ENCODE results near the gene BCAS3.

Gene BCAS3

DNA sequence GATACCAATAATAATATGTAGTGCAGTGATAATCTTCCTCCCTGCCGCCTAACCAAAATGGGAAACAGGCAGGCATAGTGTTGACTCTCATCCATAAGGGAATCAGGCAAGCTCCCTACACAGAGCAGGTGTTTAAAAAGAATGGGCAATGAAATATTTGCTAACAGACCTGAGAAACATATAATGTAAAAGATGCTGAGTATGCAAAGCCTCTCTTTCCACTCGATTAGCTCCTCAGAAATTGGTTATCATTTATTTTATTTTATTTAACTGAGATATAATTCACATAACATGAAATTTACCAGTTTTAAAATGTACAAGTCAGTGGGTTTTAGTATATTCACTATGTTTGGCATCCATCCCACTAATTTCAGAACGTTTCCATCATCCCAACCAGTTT lies 404.3 kb downstream of the BCAS3 start:
- DNase-seq = no peak

DNA sequence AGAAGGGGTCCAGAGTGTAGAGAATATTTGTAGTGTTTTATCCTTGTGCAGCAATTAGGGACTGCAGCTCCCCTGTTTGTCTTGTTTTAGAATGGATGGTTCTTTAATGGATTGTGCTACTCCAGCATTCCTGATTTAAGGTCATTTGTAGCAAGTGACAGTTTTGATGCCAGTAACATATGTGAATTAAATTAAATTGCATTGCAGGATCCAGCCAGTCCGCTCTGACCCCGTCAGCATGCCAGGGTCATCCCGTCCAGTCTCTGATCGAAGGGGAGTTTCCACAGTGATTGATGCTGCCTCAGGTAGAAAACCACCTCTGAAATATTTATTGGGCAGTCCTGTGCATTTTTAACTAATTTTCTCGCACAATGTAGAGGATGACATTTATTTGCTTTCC lies 406.6 kb downstream of the BCAS3 start:
- DNase-seq = no peak

DNA sequence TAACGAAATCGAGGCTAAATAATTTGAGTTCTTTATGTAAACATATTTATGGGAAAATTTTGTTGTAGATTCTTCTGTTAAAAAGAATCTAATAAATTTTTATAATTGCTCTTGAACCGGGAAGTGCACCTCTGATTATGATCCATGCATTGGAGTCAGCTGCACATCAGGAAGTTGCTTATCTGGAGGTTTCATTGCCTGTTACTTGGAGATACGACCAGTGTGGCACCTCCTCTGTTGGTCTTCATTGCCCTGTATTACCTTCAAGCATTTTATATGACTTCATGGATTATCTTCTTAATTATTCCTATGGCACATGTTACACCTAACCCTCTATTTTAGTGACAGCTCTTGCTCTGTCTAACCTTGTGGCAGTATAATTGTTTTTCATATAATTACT lies 409.4 kb downstream of the BCAS3 start:
- DNase-seq = no peak

DNA sequence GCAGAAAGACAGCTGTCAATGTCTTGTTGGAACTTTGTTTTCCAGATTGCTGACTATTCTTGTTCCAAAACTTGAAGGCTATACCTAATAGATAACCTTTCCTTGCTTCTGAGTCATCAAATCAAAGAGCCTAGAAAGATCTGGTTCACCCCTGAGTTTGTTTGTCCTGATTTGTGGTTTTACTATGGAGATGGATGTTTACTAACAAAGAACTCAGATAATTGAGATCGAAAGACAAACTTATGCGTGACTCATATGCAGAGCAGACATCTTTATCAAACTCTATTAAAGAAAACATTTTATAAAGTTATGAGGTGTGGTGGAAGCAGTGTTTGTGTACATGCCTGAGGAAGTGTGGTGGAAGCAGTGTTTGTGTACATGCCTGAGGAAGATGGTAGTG lies 410.9 kb downstream of the BCAS3 start:
- no peak for DNase-seq

DNA sequence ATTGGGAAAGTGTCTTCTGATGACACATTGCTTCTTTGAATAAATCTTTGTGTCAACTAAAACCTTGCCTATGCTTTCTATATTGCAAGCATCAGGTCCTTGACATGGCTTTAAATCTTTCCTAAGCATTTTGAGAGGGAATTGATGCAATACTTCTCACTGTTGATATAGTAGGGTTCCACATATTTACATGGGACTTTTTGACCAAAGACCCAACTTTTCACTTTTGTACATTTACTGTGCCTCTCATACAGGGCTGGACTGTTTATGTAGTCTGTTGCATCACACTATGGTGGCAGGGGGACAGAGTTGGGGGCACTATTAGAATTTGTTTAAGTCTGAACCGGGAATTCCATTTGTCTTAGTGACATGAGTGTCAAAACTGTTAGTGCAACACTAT lies 413.4 kb downstream of the BCAS3 start:
- no peak for DNase-seq

DNA sequence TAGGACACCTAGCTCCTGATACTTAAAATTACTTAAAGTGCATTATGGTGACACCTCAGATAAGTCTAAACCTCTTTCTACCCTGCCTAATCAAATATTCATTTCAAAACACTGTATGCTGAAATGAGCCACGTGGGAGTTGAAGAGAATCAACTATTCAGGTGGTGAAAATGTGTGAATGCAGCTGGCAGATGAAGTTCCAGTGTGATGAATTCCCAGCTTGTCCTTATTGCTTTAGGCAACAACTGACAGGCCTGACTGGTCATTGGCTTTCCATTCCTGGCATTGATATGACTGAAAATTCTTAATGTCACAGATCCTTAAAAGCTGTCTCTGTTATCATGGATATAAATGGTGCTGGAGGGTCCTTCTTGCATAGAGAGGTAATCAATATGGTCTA lies 420.1 kb downstream of the BCAS3 start:
- DNase-seq = no peak

DNA sequence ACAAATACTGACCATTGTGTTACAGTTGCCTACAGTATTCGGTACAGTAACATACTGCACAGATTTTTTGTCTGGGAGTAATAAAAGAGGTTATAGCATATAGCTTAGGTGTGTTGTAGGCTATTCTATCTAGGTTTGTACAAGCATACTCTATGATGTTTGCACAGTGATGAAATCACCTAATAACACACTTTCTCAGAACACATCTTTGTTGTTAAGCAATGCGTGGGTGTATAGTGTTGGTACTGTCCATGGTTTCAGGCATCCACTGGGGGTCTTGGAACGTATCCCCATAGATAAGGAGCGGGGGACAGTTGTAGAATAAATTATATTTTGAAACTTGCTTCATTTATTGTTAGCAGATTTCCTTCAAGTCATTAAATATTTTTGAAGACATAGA lies 428.7 kb downstream of the BCAS3 start:
- no peak for DNase-seq

DNA sequence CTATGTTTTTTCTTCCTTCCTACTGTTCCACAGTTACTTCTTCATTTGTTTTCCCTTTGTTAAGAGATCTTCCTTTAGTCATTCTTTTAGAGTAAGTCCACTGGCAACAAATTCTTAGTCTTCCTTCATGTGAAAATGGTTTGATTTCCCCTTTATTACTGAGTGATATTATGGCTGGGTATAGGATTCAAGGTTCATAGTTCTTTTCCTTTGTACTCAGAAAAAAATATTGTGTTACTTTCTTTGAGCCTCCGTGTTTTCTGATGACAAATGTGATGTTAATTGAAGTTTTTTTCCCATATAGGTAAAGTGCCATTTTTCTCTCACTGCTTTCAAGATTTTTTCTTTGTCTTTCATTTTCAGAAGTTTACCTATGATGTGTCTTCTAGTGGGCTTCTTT lies 438.9 kb downstream of the BCAS3 start:
- DNase-seq = no peak

DNA sequence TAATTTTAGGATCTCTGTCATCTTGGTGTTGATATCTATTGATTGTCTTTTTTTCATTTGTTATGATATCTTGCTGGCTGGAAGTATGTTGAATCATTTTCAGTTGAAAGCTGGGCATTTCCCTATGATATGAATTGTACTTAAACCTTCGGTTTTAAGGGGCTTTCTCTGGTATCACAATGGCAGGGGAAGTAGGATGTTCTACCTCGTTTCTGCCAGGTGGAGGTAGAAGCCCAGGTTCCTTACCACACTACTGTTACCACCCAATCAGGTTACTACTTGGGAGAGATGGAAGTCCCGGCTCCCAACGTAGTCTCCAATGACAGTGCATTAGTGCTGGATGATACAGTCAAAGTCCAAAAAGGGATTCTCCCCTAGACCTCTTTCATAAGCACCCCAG lies 440.3 kb downstream of the BCAS3 start:
- DNase-seq = no peak

DNA sequence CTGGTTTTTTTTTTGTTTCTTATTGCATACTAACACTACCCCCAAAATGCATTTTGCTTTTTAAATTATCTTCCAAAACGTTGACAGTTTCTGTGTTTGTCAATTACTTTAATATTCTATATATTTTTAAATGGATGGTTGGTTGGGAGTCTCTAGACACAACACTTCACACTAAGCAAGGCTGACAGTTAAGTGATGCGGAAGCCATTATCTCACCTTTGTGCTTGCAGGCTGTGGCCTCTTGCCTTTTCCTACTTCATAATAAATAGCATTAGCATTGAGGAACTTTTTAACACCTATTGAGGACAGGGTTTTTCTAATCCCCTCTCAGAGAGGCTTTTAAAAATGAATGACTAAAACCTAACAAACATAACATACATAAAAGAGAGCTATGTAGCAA lies 441.2 kb downstream of the BCAS3 start:
- no peak for DNase-seq

DNA sequence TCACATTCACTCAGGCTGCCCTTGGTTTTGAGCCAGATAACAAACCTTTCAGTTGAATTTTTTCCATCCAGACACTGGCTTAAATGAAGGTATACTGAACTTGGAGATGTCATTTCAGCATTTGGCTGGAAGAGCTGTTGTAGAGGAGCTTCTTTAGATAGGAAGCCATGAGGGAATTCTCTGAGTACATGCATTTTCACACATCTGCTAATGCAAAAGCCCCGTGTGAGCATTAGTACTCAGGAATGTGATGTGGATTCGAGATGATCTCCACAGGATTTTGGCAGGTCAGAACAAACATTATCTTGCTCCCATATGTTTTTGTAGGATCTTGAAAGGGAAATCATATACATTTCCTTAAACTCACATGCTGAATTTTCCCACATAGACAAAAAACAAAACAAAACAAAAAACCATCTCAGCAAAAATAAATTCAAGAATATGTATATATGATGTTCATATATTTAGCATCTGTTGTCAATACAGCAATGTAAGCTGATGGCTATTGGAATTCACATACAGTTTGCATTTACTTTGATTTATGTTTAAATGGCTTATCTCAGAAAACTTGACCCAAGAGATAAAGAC lies 444.8 kb downstream of the BCAS3 start:
- DNase-seq = no peak

DNA sequence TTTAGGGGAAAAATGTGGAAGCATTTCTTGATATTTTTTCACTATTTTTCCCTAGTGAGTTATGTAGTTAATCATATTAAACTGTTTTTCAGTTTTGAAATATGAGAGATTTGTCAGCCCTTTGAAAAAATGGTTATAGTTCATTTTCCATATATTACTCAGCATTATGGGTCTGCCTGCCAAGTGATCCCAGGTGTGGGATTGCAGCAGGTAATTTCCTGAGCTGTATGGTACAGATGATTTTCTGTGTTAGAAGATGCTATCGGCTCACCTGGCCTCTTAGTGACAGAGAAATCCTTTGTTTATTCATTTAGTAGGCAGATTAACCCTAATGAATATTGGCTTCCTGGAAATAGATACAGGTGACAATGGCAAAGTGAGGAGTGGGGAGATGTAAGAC lies 446.9 kb downstream of the BCAS3 start:
- no peak for DNase-seq

DNA sequence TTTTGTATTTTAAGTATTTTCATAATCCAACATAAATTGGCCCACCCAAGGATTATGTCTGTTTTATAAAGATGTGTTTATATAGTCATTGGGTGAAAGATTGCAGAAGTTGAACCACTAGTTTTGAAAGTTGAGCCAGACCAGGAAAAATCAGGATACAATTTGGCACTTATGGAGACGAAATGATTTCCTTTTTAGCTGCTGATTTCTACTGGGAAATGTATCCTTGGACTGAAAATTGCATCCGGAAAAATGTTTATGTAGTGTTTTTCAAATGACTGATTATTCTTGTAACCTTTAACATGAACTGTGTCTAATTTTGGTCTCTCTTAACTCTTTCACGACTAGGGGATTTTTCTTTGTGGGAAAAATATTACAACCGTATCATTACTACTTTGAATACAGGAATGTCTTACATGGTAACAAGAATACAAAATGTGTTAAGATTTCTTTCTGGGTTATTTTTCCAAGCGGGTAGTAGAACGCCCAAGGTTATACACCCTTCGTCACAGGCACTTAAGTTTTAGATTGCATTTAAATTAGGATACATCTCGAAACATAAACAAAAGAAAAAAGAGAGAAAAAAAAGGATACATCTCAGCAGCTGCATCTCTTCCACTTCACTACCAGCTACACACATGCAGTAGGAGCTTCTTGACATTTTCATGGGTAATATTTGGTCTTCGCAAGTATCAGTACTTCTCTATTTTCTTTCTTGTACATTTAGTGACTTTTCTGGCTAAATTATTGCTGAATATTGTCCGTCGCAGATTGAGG lies 449.0 kb downstream of the BCAS3 start:
- no peak for DNase-seq

DNA sequence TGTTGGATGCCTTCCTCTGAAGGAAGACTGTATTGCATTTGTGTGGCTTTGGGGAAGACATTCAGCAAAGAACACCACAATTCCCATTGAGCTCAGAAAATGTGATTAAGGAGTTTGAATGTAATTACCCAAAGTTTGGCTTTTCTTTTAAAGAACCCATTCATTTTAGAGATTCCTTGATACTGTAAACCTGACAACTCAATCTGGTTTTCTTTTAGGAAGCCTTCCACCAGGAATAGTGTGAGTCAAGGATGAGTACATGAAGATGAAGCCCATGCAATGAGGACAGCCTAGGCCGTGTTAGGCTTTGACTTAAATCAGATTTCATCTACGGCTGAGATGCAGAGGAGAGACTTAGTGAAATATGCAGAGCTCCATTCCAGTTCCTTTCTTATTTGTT lies 450.3 kb downstream of the BCAS3 start:
- no peak for DNase-seq

DNA sequence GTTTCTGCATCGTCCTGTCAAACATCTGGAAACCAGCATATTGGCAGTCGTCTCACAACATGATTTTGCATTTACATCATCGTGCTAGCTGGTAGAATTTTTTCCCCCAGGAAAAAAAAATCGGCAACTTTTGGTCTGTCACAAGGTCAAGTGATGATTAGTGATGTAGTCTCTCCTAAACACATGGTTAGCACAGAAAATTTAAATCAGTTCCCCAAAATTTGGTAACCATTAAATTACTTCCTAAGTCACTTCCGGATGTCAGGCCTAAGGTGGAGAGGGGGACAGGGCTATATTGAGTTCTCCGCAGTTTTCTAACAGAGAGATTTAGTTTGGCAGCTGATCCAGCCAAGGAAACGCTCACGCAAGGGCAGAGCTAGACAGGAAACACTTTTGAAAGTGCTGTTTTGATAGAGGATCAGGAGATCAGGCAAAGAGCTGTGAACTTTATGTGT lies 451.0 kb downstream of the BCAS3 start:
- DNase-seq = no peak

DNA sequence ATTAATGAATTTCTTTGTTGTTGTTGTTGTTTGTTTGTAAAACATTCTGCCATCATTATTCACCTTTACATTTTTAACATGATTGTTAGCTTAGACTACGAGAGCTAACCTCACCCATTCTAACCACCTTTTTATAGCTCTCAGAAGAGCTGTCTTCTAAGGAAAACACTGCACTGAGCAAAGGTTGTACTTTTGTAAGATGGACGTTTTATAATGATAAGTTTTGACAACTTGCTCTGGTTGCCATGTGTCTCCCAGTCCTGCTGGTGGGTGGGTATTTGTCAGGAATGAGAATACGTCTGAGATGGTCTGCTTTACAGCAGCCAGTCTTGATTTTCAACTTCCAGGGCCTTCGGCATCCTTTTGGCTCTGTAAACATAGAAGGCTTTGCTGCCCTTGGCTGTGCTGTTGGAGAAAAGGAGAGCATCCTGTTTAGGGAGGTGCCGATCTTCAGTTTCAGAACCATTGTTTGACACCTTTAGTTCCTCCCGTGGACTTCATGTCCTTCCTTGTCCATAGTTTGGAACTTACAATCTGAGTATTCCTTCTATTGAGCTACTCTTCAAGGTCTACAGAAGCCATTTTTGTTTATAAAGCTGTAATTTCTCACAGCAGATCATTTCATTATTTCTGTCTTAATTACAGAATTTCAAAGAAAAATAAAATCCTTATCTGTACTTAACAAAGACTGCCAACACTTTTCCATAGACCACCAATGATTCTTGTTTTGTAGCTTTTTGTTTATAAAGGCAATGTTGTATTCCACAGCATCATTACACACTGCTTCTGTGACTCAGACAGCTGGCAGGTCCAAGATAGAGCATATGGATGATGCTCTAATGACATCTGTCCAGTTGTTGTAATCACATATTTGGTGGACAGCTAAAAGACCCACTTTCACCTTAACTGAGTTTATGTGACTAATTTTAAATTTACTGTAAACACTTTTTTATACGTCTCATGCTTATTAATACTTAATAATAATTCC lies 451.9 kb downstream of the BCAS3 start:
- no peak for DNase-seq

DNA sequence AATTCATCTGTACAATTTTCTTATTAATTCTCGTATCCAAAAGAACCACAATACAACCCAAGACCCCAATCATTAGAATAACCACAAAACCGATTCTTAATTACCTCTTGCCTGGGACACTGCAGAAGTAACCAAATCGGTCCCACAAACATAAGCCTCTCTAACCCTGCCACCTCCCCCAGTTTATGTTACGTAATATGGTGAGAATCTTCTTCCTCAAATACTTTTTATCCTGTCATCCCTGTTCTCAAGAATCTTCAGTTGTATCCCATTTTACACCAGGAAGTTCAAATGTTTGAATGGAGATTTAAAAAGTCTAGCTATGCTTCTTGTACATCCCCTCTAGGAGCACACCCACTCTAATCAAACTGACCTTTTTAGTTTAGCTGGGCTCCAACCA lies 452.7 kb downstream of the BCAS3 start:
- no peak for DNase-seq

DNA sequence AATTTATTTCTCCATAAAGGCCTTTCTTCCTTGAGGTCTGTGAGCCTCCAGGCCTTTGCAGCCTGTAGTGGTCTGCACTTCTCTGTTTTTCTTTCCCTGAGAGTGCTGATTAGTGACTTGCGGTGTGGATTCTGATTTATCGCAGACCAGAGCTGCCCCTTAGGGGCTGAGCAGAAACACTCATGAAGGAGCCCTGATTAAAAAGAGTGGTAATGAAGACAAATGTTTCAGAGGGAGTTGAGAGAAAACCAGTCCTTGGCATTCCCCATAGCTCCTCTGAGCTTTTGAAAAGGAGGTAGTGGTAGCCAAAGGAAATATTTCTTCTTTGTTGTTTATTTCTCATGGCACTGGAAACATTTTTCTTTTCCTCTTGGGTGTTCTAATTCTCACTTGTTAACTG lies 453.9 kb downstream of the BCAS3 start:
- no peak for DNase-seq

DNA sequence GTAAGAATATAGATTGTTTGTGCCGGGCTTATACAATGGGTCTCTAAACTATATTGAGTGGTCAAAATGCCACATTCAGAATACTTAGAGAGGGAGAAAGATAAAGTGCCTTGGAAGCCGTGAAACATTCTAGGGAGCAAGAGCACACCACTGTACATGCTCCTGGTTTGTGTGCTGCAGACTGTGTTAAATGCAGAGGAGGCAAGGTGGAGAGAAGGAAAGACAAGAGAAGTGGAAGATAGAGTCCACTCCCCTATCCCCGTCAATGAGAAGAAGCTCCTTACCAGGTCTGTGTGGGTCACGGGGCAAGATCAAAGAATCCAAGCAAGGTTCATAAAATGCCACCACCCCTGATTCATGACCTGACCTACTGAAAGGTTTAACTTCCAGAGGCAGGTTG lies 454.9 kb downstream of the BCAS3 start:
- no peak for DNase-seq

DNA sequence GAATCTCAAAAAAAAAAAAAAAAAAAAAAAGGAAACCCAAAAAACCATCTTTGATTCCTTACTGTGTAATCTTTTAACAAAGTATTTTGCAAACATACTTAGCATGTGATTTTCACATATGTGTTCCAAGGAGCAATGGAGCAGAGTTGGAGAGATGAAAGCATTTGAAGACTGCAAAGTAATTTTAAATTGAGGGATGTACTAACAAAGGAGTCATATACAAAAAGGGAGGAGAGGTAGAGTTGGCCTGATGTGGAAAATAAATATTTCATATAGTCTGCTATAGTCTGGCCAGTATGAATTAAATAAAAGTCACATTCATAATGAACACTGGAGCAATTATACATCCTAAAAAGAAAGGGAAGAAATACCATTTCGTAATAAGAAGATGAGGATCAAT lies 456.2 kb downstream of the BCAS3 start:
- DNase-seq = no peak

DNA sequence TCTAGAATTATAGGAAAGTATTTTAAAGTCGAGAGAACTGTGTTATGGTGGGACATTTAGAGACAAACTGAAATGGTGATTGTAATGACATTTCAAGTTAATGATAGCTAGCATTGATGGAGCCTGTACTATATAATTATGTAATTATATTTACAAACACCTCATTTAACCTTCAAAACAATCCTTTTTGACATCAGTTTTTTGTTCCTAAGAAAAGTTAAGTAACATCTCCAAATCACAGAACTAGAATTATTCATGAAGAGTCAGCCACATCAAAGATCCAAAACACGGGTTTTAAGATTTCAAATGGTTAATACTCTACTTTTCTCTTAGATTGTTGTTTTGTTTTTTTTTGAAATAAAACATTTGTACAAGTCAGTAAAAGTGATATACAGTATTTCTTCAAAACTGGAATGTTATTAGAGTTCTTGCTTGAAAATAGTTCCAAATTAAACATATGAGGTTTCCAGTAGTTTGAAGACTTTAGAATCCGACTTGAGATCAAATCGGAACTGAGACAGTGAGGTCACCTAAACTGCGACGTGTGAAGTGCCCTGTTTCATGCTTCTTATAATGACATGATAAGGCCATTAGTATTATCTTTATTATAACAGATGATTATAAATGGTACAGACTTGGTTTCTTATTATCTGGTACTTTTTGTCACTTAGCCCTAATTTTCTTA lies 457.0 kb downstream of the BCAS3 start:
- DNase-seq = no peak

DNA sequence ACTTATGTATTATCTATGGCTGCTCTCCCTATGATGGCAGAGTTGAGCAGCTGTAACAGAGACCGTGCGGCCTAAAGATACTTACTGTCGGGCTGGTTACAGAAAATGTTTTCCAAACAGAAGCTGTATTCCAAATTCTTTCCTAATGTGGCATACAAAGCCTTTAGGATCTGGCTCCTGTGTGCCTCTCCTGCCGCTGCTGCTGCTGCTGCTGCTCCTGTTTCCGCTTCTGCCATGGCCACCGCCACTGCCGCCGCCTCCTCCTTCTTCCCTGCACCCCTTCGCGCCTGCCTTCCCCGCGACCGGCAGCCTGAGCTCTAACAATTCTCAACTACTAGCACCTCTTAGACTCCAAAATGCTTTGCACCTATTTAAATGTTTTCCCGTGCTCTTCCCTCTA lies 458.1 kb downstream of the BCAS3 start:
- DNase-seq = no peak

DNA sequence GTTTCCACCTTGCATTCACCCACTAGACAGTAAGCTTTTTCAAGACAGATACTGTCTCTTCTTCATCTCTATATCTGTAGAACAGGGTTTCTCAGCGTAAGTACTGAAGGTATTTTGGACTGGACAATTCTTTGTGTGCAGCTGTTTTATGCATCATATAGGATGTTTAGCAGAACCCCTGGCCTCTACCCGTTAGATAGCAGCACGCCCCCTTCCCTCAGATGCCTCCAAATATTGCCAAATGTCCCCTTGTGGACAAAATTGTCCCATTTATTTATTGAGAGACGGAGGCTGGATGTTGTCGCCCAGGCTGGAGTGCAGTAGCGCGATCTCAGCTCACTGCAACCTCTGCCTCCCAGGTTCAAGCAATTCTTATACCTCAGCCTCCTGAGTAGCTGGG lies 458.6 kb downstream of the BCAS3 start:
- no peak for DNase-seq

All from activated gamma-delta T cell treated with Interleukin-2 at 50 U/mL for 16 hours (primary cell).